Measurements from ENCODE around the gene PRLH. TPM values are rescaled to one million over a fixed set of nuclear protein-coding genes. Genes with fewer than 3 reads are reported as not detected.
"Not testable (repeated sequence)": the region's sequence is repeated elsewhere in the genome, so short reads cannot be mapped to it uniquely, and the experiment has no call there.

The PRLH gene
- total and polyA plus RNA-seq, 2 of the 13 experiments (the other 11 are each of a cell fraction or from before 2014, with no cell fraction given): not detected

- H3K27me3 ChIP-seq (ENCODE audit: control insufficient read depth in 1 of 2, insufficient read depth in 2 of 2, low read length in 2 of 2); ATAC-seq; H2AFZ ChIP-seq (ENCODE audit: low read length); CTCF ChIA-PET (ENCODE audit: low intra/inter-chr PET ratio, low total read pairs); BruUV-seq (replicated peaks); H3K9me3 ChIP-seq (ENCODE audit: low read length); H4K20me1 ChIP-seq (ENCODE audit: insufficient read depth, low read length); FAIRE-seq; H3K36me3 ChIP-seq (replicated peaks in 1 of 2; ENCODE audit: control insufficient read depth in 1 of 2, insufficient read depth in 2 of 2, low read length in 2 of 2); in situ Hi-C loops (cut with HindIII; ENCODE audit: extremely low pct_ligation_motif_present, low pct_unique_long_range_greater_than_20kb); H3K9ac ChIP-seq (ENCODE audit: insufficient read depth, low read depth, low read length); H3K79me2 ChIP-seq (ENCODE audit: insufficient read depth, low read length); intact Hi-C loops (cut with micrococcal nuclease; ENCODE audit: unreplicated experiment); H3K4me3 ChIP-seq (replicated peaks in 1 of 3; ENCODE audit: insufficient read depth in 1 of 3, low read depth in 2 of 3, low read length in 3 of 3); DNase-seq (ENCODE audit: low spot score); H3K27ac ChIP-seq (ENCODE audit: extremely low read length, insufficient read depth, low read length): not testable (repeated sequence)
- TF ChIP-seq ZMYM3 (CRISPR knock-in tag; IDR thresholded peaks at IDR 0.05) (peak; percentile 61; the same call in 1 of the 2 replicates), ZNF121 (CRISPR knock-in tag; IDR thresholded peaks at IDR 0.05) (peak; percentile 75), ZKSCAN1 (IDR thresholded peaks at IDR 0.05; ENCODE audit: low read length) (peak; percentile 84), SNAI1 (CRISPR knock-in tag; IDR thresholded peaks at IDR 0.05; ENCODE audit: borderline replicate concordance) (0 out of 2 replicates have a peak, but pooled peaks have one; percentile 65)
- peaks cover 96% of the 10 kb centered on the region for H3K4me1 ChIP-seq (ENCODE audit: insufficient read depth, low read length)
- 0 out of 2 replicates have a peak overlapping the region, but pooled peaks have one; percentile 25 for H3K4me2 ChIP-seq (ENCODE audit: low read depth, low read length)
- POLR2A ChIA-PET: interaction anchor here (0.7 kb wide), 1 partner anchor 74 kb away, joined by 3 read pairs; no protein-coding TSS in a partner anchor
- 77% methylated on average over 5 of the region's 5 CpGs for WGBS (ENCODE audit: low lambda C conversion rate)
Observed at GRCh38 chr2:237595829-237596519, 29.6 kb downstream of the PRLH start.

DNA sequence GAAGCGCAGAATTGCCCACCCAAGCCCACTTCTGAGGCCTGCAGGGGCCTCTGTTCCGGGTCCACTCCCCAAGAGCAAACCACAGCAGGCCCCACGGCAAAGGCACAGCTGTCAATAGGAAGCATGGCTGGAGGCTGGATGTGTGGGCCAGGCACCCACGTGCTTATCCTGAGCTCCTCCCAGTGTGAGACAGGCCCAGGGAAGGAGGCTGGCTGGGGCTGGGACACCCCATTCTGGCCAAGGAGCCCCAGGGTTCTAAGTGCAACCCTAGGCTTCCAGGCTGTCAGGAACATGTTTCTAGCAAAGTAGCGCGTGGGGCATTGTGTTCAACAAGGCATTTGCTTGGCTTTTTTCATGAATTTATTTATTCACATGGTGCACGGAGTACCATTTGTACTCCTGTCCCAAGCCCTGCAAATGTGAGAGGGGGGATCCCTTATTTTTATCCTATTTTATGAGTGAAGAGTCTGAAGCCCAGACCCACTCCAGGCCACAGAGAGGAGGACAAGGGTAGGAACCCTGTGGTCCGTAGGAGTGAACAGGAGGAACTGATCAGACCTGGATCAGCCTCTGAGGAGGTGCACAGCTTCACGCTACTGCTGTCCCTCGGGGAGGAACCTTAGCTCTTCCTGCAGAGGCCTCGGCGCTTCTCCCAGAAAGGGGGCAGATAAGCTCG lies 30.3 kb downstream of the PRLH start:
- H3K27me3 ChIP-seq (ENCODE audit: control insufficient read depth in 1 of 2, insufficient read depth in 2 of 2, low read length in 2 of 2): no peaks in the 10 kb centered on the region
- H3K79me2 ChIP-seq (ENCODE audit: insufficient read depth, low read length): peaks cover 7% of the 10 kb centered on the region
- H3K9ac ChIP-seq (ENCODE audit: insufficient read depth, low read depth, low read length): no peak overlapping the region
- ATAC-seq (no peak), FAIRE-seq (no peak), DNase-seq (ENCODE audit: low spot score) (no peak)
- no peaks in the 10 kb centered on the region for H3K9me3 ChIP-seq (ENCODE audit: low read length)
- H4K20me1 ChIP-seq (ENCODE audit: insufficient read depth, low read length): no peaks in the 10 kb centered on the region
- WGBS (ENCODE audit: low lambda C conversion rate): 82% methylated on average over 13 of the region's 13 CpGs
- no peak overlapping the region for H2AFZ ChIP-seq (ENCODE audit: low read length)
- ChIA-PET POLR2A (interaction anchor here (0.5 to 0.7 kb wide), 2 partner anchors 34 to 73 kb away, joined by 3 read pairs; no protein-coding TSS in a partner anchor), CTCF (ENCODE audit: low intra/inter-chr PET ratio, low total read pairs) (no interaction called here)
- BruUV-seq (replicated peaks): no TSS peak
- H3K27ac ChIP-seq (ENCODE audit: extremely low read length, insufficient read depth, low read length): no peak overlapping the region
- 0 out of 6 replicates have a peak overlapping the region, but pooled peaks of 1 of the 3 experiments have one; percentile 37 for H3K4me3 ChIP-seq (replicated peaks in 1 of 3; ENCODE audit: insufficient read depth in 1 of 3, low read depth in 2 of 3, low read length in 3 of 3)
- no peaks in the 10 kb centered on the region for H3K36me3 ChIP-seq (replicated peaks in 1 of 2; ENCODE audit: control insufficient read depth in 1 of 2, insufficient read depth in 2 of 2, low read length in 2 of 2)
- H3K4me1 ChIP-seq (ENCODE audit: insufficient read depth, low read length): peaks cover 96% of the 10 kb centered on the region
- H3K4me2 ChIP-seq (ENCODE audit: low read depth, low read length): peak overlapping the region; percentile 43
- intact Hi-C loops (cut with micrococcal nuclease; ENCODE audit: unreplicated experiment) (no loop called here), in situ Hi-C loops (cut with HindIII; ENCODE audit: extremely low pct_ligation_motif_present, low pct_unique_long_range_greater_than_20kb) (no loop called here)
- TF ChIP-seq SP4 (CRISPR knock-in tag; IDR thresholded peaks at IDR 0.05) (peak; percentile 8; the same call in 1 of the 2 replicates), ZNF768 (CRISPR knock-in tag; IDR thresholded peaks at IDR 0.05) (peak; percentile 40; the same call in 1 of the 2 replicates), GTF3A (CRISPR knock-in tag; conservative IDR thresholded peaks at IDR 0.05) (no peak), ZNF761 (CRISPR knock-in tag; conservative IDR thresholded peaks at IDR 0.05) (0 out of 2 replicates have a peak, but pooled peaks have one; percentile 50), ZNF687 (CRISPR knock-in tag; IDR thresholded peaks at IDR 0.05) (peak; percentile 87)
- TF ChIP-seq, protein P1, sequence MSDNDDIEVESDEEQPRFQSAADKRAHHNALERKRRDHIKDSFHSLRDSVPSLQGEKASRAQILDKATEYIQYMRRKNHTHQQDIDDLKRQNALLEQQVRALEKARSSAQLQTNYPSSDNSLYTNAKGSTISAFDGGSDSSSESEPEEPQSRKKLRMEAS (IDR thresholded peaks at IDR 0.05): peak; percentile 66; the same call in 1 of the 2 replicates
